GM12801 (cell line): ENCODE measurements around the gene TRERF1.

Source experiments
- TF ChIP-seq, protein P1 (sequence below): IDR thresholded peaks from one replicate; pipeline ENCODE4 v1.5.1; 2011; ENCODE audit warnings: control low read depth; ENCODE audit not compliant: insufficient read length; ENCODE audit errors: extremely low read depth

The TRERF1 gene

DNA sequence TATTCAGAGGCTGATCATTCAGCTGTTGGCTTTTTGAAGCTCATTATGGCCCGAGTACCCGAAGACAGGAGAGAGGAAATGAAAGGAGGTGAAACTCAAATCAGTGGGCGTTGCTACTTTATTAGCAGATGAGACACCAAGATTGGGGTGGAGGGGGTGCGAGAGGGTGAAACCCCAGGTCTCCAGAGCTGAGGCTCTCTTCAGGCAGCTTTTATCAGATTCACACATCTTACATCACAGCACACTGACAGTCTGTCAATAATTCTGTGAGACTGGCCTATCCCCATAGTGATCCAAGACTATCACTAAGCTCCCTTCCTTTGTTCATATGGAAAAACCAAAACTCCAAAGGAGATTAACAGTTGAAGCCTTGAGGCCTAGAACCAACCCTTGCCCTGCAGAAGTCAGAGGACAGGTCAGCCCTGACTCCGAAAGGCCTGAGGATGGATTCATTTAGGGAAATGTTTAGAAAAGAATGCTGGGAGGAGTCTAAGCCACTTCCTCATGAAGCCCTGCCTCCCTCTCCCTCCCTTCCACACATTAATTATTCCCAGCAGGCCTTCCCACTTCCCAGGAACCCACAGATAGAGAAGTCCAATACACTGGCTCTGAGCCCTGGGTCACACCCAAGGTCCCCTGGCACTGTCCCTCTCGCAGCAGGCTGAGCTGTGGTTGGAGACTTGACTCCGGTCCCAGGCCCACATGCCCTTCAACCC lies 23.2 kb downstream of the TRERF1 start:
- TF ChIP-seq, protein P1, sequence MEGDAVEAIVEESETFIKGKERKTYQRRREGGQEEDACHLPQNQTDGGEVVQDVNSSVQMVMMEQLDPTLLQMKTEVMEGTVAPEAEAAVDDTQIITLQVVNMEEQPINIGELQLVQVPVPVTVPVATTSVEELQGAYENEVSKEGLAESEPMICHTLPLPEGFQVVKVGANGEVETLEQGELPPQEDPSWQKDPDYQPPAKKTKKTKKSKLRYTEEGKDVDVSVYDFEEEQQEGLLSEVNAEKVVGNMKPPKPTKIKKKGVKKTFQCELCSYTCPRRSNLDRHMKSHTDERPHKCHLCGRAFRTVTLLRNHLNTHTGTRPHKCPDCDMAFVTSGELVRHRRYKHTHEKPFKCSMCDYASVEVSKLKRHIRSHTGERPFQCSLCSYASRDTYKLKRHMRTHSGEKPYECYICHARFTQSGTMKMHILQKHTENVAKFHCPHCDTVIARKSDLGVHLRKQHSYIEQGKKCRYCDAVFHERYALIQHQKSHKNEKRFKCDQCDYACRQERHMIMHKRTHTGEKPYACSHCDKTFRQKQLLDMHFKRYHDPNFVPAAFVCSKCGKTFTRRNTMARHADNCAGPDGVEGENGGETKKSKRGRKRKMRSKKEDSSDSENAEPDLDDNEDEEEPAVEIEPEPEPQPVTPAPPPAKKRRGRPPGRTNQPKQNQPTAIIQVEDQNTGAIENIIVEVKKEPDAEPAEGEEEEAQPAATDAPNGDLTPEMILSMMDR = no peak

DNA sequence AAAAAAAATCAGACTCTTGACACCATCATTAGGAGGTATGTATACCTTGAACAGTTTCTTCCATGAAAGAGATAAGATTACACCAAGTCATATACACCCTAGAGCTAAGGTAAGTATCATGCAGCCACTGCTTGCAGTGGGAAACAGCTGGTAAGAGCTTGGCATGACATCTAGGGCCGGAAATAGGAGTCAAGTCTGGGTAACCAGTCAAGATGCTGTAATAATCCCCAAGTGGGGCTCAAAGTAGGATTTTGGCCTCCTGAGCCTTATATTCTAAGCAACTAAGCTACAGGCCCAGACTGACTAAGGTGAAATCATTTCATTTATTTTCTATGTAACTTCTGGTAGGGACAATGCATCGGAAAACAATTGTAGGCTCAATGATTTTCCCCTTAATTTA lies 23.9 kb downstream of the TRERF1 start:
- TF ChIP-seq, protein P1 = no peak

DNA sequence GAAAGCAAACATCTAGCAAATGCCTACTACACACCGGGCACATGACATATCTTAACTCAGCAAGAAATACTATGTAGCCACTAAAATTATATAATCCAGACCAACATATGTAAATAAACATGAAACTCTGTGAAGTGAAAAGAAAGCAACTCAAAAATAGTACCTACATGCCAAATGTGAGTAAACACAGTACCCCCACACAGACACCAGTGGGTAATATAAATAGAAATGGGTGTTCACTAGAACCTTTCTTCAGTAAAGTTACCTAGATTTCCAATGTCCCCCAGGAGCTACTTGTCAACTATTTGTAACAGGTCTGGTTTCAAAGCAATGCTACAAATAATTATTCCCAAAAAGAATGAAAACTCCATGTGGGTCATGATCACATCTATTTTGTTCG lies 25.5 kb downstream of the TRERF1 start:
- TF ChIP-seq, protein P1 = no peak

DNA sequence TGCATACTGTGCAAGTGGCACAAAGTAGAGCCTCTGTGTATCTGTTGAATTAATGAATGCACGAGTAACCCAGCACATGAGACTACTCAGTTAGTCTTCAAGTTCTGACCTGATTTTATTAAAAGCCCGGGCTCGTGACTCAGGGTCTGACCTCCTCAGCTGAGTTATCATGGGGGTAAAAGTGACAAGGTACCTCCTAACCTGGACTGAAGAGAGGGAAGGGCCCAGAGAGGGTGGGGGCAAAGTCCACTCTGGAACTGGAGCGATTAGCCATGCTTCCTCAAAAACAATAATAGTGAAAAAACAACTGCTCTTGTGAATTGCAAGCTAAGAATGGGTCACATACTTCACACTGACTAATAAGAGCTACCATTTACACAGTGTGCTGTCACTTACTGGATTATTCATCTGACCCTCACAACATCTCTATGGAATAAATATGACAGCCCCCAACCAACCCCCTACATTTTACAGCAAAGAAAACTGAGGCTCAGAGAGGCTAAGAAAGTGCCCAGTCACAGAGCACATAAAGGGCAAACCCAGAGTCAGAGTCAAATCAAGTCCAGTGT lies 26.7 kb downstream of the TRERF1 start:
- TF ChIP-seq, protein P1 = no peak

DNA sequence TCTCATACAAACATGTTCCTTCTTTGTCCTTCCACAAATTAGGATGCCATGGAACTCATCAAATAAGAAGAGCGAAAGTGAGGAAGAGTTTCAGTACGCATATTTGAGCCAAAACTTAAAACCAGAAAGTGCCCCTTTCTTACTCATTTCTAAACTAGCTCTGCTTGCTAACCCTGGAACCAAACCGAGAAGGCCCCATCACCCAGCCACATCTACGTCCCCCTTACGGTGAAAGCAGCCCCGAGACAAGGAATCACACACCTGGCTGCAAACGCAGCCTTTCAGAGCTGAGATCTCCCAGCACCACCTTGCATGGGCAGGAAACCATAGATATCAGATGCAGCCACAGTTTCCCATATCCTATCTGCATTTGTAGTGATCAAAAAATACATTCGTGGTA lies 28.5 kb downstream of the TRERF1 start:
- TF ChIP-seq, protein P1 = no peak

DNA sequence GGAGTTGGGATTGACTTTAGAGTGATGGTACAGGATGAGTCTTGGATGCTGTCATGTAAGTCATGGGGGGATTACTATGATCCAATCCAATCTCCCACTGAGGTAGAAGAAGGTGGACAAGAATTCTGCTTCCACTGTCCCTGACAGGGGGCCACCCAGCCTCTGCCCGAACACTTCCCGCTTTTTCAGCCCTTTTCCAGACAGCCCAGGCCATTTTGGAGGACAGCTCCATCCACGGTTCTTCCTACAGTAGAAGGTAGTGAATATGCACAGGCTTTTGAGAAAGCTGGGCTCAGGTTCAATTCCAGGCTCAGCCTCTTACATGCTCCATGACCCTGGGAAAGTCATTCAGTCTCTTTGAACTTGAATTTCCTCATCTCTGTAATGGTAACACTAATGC lies 31.0 kb downstream of the TRERF1 start:
- TF ChIP-seq, protein P1 = no peak

DNA sequence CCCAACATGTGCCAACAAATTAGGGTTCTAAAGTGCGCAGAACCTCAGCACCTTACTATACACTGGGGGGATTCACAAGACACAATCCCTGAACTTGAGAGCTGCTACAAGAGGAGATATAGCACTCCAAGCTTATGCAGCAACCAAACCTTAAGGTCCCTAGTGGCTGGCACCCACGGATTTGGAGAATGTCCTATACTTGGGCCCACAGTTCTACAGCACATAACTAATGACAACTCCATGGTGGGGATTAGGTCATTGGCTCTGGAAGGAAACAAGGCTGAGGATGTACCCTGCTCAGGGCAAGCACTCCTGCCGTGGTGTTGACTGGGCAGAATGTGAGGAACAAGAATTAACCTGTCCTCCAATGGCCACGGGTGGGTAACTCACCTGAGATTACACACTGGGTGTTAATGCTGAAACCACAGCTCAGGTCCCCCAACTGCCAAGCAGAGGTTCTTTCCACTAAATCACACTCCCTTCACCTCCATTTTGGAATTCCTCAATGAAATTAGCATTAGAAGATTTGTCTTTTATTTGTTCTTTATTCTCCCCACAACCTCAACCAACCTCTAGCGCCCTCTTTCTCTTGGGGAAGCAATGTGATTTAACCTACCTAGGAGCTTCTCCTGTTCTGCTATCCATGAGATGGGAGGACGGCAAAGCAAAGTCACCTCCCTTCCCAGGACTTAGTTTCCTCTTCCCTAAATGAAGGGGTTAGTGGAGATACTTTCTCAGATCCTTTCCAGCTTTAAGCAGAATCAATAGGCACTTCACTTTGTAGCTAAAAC lies 32.0 kb downstream of the TRERF1 start:
- TF ChIP-seq, protein P1 = no peak
